AML-193 (cell line): ENCODE data around the gene MPZ.
"Not testable (repeated sequence)": the region's sequence is repeated elsewhere in the genome, so short reads cannot be mapped to it uniquely, and the experiment has no call there.

Experiments
- DNase-seq, 2 experiments: peaks; one replicate each; lab custom pipeline; 2025; lab: John Stamatoyannopoulos, UW

The MPZ gene

GRCh38 chr1:161309868-161310267, at the start of gene MPZ:
MPZ (minus strand) TSS chr1:161309968; CDS start chr1:161309905, 63 bp downstream.
- no peak for DNase-seq

- DNase-seq, result peak; percentile 29 to 59
Measured at GRCh38 chr1:161359291-161359690, 49.5 kb upstream of the MPZ start.

- DNase-seq, result no peak
Measured at GRCh38 chr1:161357073-161357472, 47.3 kb upstream of the MPZ start.

GRCh38 chr1:161351482-161351881, 41.7 kb upstream of the MPZ start:
- peak; percentile 74 to 76 for DNase-seq

- peak; percentile 45 to 55 for DNase-seq
Measured at GRCh38 chr1:161350671-161351070, 40.9 kb upstream of the MPZ start.

- DNase-seq, result no peak
Measured at GRCh38 chr1:161342821-161343220, 33.1 kb upstream of the MPZ start.

- DNase-seq, result no peak
Measured at GRCh38 chr1:161342177-161342576, 32.4 kb upstream of the MPZ start.

- no peak for DNase-seq
Measured at GRCh38 chr1:161335796-161336195, 26.0 kb upstream of the MPZ start.

- no peak for DNase-seq
Measured at GRCh38 chr1:161333166-161333565, 23.4 kb upstream of the MPZ start.

- DNase-seq, result no peak
Measured at GRCh38 chr1:161330346-161330745, 20.6 kb upstream of the MPZ start.

- DNase-seq, result no peak
Measured at GRCh38 chr1:161324020-161324419, 14.3 kb upstream of the MPZ start.

GRCh38 chr1:161315841-161316674, 6.3 kb upstream of the MPZ start:
- DNase-seq, result not testable (repeated sequence)

GRCh38 chr1:161314201-161314981, 4.6 kb upstream of the MPZ start, which contains the start of gene SDHC:
SDHC (plus strand) TSS chr1:161314381; CDS start chr1:161314406, 25 bp downstream.
- peak; percentile 75 to 80 for DNase-seq

GRCh38 chr1:161313554-161314200, 3.9 kb upstream of the MPZ start:
- no peak for DNase-seq

- no peak for DNase-seq
Measured at GRCh38 chr1:161311595-161312181, 1.9 kb upstream of the MPZ start.

GRCh38 chr1:161307892-161308638, 1.7 kb downstream of the MPZ start:
- no peak for DNase-seq

- DNase-seq, result no peak
Measured at GRCh38 chr1:161307230-161307768, 2.5 kb downstream of the MPZ start.

- DNase-seq, result peak; percentile 86 to 92
Measured at GRCh38 chr1:161305867-161306519, 3.8 kb downstream of the MPZ start.

- DNase-seq, result no peak
Measured at GRCh38 chr1:161304927-161305866, 4.6 kb downstream of the MPZ start.
